Measurements from ENCODE around the gene FLVCR1.
"Not testable (repeated sequence)": the region's sequence is repeated elsewhere in the genome, so short reads cannot be mapped to it uniquely, and the experiment has no call there.

The FLVCR1 gene

DNA sequence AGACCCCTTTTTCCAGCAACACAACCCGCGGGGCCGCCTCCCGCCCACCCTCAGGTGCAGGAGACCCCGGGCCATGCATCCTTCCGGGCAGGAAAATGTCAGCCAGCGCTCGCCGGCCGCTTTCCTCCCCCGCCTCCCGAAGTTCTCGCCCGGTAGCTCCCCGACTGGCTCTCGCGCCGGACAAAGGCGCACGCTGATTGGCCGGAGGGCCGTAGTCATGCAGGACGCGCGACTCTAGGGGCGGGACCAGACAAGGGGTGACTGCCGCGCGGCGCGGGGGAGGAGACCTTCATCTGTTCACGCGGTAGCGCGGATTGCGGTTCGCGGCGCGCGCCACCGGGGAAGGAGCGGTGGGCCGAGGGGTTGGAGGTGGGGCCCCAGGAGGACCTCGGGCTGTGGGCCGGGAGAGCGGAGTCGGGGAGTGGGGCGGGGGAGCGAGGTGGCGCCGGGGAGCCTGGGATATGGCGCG is at the start of gene FLVCR1:
TSS of gene FLVCR1 (plus strand) at position 284 of the 469 bp plus-strand sequence. CDS start at position 462, 178 bp downstream.
- peak; percentile 96 for DNase-seq

DNA sequence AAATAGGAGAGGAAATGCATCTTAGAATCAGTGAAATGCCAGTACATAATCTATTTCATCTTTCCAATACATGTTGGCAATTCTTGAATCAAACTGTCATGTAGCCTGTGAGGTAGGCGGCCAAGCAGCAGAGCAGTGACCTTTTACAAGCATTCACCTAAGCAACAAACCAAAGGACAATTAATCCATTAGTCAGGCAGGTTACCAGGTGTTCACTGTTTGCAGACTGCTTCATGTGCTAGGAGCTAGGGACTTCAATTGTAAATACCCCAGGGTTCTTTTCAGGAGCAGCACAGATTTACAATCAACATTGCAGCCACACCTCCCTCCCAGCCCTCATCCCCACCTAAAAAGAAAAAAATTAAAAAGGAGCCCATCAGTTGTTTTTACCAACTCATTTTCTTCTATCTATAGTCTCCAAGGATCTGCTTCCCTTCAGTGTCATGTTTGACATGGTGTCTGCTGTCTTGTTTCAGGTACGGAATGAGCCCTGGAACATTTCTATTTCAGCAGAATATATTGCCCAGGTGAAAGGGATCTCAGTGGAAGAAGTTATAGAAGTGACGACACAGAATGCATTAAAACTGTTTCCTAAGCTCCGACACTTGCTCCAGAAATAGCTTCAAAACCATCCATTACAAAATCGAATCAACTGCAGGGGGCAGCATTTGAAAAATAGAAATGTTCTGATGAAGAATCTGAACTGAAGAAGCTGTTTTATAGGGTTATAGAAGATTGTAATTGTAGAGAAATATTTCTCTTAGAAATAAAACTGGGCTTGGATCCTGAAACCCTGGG is 43.3 kb upstream of the FLVCR1 start:
- no peak for DNase-seq

DNA sequence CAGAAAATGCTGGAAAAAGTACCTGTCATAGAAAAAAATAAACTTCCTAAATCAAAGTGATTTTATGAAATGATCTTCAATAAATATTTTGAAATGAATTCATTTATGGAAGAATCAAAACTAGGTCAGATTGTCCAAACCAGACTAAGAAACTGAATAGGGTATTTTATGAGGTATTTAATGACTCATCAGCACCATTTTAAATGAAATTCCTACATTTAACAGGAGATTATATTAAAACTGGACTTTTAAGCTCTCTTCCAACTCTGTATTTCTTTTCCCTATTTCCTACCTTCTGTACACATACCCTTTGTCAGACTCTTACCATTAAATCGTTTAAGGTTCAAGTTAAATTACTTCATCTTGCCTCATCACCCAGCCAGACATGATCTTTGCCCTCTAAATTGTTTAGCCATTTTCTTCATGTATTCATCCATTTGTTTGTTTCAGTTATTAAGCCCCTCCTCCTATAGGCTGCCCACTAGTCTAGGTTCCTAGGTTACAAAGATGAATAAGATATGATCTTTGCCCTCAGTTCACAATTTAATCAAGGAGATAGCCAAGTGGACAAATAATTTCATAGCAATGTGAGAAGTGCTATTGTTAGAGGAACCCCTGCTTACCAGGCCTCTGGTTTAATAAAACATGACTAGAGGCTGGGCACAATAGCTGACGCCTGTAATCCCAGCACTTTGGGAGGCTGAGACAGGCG is 41.4 kb upstream of the FLVCR1 start:
- no peak for DNase-seq

DNA sequence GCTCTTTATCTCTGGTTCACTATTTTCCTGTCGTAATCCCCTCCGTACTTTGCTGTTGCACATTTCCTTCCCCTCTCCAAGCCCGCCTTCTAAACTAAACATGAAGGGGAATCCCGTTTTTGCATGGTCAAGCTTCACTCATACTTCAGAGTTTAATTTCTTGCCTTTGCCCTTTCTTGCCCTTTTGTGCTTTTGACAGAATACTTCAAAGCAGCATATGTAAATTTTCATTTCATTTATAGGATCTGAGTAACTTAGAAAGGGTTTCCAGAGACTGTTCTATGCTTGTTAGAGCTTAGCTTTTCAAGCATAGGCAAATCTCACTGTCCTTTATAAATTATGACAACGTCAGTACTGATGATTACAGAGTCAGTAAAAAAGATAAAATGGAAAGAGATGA is 38.3 kb upstream of the FLVCR1 start:
- no peak for DNase-seq

DNA sequence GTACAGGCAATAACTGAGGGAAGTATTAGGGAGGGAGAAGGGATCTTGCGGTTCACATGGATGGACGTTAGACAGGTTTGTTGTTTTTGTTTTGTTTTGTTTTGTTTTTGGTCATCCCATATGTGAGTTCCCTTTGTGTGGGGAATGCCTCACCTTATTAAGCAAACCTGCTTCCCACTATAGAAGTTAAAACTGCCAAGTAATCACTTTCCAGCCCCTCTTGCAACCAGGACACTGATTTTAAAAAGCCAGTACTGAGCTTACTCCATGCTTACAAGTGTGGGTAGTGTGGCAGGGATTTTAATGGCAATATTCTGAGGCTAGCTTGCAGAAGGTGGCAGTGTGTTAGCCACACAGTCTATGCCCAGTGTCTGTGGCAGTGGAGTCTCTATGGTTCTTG is 37.1 kb upstream of the FLVCR1 start:
- DNase-seq: no peak

DNA sequence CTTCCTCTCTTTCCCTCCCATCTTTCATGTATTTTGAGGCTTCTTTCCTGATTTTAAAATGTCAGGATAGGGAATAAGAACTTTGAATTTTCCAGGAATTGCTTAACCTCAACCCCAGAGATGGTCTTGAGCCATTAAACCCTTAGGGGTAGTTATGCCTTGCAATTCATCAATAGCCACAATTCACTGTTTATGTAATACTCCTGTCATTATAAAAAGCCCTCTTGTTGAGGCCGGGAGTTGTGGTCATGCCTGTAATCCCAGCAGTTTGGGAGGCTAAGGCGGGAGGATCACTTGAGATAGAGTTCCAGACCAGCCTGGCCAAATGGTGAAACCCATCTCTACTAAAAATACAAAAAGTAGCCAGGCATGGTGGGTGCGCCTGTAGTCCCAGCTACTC is 35.1 kb upstream of the FLVCR1 start:
- DNase-seq: no peak

DNA sequence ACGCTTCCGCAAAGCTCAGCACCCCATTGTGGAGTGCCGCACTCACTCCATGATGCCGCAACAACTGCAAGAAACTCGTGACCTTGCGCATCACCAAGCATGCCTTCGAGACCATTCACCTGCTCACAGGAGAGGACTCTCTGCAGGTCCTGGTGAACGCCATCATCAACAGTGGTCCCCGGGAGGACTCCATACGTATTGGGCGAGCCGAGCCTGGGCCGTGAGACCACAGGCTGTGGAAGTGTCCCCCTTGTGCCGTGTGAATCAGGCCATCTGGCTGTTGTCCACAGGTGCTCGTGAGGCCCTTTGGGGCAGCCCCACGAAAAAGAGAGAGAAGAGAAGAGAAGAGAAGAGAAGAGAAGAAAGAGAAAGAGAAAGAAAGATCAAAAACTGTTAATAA is 33.9 kb upstream of the FLVCR1 start:
- DNase-seq: no peak

DNA sequence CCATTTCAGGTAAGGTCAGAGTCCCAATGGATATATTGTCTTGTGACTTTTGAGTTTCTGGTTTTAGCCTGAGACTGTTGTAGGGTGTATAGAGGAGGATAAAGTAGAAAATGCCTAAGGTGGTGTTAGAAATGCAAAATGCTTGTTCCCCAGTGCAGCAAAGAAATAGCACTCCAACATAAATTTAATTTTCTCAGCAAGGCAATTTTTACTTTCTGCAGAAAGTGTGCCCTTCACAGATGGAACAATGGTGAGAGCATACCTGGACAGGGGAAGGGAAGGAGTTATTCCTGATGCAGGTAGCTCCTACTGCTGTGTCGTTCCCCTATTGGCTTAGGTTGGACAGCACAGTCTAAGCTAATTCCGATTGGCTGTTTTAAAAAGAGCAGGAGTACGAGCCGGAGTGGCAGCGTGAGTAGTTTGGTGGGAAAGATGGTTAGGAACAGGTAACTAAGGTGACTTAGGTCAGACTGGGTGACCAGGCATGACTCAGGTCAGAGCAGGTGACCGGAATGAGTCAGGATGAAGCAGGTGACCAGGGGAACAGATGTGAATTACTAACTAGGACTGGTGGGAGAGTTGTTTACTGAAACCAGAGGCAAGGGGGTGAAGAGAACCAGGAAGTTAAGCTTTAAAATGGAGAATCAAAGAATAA is 32.1 kb upstream of the FLVCR1 start:
- DNase-seq: no peak

DNA sequence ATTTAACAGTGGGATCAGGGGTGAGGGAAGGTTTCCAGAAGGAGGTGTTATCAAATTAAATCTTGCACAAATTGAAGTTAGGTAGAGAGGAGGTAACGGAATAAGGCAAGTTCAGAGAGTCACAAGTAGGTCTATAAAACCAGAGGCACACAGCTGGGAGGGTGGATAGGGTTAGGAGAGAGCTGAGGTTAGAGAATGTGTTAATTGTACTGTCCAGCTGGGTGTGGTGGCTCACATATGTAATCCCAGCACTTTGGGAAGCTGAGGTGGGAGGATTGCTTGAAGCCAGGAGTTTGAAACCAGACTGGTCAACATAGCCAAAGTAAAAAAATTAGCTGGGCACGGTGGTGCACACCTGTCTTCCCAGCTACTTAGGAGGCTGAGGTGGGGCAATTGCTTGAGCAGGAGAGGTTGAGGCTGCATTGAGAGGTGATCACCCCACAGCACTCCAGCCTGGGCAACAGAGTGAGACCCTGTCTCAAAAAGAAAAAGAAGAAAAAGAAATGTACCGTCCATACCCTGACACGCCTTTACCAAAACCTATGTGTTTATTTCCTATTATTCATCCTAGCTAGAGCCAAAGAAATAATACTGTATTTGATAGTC is 30.8 kb upstream of the FLVCR1 start:
- no peak for DNase-seq

DNA sequence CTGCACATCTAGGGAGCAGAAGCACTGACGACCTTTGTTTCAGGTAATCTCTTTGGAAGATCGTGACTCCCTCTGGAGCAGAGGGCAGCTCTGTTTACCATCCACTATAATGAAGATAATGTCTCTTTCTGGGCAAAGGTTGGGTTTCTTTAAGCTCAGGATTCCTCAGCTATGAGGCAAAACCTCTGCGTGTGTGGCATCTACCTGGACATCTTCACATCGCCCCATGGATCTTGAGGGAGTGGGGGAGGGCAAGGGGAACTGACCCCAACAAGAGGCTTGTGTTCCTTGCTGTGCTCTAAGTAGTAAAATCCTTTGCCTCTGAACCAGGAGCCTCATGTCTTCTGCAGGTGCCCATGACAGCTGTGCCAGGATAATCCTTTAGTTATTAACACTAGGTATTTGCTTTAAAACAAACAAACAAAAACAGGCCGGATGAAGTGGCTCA is 30.2 kb upstream of the FLVCR1 start:
- DNase-seq: no peak

DNA sequence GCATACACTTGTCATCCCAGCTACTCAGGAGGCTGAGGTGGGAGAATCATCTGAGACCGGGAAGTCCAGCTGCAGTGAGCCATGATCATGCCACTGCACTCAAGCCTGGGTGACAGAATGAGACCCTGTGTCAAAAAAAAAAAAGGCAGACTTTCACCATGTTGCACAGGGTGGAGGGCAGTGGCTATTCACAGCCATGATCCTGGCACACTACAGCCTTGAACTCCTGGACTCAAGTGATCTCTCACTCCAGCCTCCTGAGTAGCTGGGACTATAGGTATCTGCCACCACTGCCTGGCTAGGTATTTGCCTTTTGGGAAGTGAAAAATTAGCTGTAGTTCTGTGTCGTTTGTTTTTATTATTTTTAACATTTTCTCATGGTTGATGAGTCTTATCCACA is 29.7 kb upstream of the FLVCR1 start:
- no peak for DNase-seq

DNA sequence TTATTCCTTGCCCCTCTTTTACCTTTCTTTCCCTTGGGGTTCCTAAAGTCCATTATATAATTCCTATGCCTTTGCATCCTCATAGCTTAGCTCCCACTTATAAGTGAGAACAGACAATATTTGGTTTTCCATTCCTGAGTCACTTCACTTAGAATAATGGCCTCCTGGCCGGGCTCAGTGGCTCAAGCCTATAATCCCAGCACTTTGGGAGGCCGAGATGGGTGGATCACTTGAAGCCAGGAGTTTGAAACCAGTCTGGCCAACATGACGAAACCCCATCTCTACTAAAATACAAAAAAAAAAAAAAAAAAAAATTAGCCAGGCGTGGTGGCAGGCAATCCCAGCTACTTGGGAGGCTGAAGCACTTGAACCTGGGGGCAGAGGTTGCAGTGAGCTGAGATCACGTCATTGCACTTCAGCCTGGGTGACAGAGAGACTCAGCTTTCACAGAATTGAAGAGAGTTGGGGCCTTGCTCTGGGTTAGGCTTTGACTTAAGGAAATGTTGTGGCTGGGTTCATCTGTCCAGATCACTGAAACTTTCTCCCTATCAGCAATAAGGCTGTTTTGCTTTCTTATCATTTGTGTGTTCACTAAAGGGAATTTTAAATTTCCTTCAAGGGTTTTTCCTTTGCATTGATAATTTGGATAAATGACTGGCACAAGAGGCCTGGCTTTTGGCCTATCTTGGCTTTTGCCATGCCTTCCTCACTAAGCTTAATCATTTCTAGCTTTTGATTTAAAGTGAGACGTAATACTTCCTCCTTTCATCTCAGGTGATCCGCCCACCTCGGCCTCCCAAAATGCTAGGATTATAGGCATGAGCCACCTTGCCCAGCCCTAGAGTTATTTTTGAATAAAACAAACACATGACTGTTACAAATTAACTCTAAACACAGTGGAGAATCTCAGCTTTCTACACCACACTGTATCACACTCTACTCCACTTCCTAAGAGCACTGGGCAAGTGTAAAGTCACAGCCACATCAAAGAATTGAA is 24.6 kb upstream of the FLVCR1 start:
- not testable (repeated sequence) for DNase-seq

DNA sequence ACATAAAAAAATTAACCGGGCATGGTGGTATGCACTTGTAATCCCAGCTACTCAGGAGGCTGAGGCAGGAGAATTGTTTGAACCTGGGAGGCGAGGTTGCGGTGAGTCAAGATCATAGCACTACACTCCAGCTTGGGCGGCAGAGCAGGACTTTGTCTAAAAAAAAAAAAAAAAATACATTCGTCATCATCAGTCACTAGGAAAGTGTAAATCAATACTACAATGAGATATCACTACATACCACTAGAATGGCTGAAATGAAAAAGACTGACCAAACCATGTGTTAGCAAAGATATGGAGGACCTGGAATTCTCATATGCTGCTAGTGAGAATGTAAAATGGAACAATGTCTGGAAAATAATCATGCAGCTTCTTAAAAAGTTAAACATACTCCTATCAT is 19.9 kb upstream of the FLVCR1 start:
- no peak for DNase-seq

DNA sequence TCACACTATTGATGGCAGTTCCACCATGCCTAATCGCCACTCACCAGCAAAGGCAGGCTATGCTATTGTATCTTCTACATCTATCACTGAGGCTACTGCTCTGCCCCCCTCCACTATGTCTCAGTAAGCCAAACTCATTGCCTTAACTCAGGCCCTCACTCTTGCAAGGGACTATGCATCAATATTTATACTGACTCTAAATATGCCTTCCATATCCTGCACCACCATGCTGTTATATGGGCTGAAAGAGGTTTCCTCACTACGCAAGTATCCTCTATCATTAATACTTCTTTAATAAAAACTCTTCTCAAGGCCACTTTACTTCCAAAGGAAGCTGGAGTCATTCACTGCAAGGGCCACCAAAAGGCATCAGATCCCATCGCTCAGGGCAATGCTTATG is 13.6 kb upstream of the FLVCR1 start:
- DNase-seq: not testable (repeated sequence)

DNA sequence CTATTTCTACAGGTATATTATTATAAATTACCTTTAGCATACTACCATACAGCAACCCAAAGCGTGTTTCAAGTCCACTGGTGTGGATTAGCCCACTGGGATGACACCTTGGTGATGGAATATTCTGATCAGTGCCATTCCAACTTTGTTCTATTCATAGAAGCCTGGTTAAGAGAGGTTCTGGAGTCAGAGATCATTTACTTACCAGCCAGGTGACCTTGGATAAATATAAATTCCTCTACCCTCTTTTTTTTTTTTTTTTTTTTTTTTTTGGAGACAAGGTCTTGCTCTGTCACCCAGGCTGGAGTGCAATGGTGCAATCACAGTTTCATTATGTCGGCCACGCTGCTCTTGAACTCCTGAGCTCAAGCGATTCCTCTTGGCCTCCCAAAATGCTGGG is 10.5 kb upstream of the FLVCR1 start, which contains the start of gene SPATA45:
TSS of gene SPATA45 (minus strand) at position 101 of the 400 bp plus-strand sequence. CDS start 11,500 bp downstream, outside the sequence.
- DNase-seq: no peak

DNA sequence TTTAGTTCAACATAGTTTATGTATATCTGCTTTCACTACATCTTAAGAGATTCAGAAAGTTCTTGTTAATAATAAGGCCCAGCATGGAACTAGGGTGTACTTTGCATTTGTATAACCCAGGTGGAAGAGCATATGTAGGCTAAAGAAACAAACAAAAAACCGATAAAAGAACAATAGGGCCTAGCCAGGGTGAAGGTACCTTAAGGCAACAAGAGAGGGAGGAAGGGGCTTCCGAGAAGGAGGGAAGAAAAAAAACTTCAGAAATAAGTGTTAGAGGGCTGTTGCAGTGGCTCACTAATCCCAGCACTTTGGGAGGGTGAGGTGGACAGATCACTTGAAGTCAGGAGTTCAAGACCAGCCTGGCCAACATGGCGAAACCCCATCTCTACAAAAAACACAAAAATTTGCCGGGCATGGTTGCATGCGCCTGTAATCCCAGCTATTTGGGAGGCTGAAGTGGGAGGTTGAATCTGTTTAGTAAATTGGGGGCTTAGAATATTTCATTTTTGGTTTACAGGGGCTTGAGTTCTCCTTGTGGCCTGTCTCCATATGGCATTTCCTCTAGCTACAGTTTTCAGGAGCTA is 5.9 kb upstream of the FLVCR1 start:
- no peak for DNase-seq

DNA sequence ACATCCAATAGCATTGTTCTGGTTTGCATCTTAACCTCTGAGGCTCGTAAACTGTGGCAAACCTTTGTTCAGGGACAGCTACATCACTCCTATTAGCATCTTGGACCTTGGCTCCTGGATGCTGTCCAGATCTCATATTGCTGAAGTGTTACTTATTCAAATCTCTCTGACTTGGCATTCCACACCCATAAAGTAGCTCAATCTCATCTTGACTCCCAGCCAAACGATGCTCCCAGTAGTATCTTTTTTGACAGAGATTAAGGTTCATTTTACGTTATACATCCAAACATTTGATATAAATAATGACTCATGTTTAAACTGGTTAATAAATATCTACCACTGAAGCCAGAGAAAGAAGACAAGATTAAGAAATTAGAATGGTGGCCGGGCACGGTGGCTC is 4.4 kb upstream of the FLVCR1 start:
- no peak for DNase-seq

DNA sequence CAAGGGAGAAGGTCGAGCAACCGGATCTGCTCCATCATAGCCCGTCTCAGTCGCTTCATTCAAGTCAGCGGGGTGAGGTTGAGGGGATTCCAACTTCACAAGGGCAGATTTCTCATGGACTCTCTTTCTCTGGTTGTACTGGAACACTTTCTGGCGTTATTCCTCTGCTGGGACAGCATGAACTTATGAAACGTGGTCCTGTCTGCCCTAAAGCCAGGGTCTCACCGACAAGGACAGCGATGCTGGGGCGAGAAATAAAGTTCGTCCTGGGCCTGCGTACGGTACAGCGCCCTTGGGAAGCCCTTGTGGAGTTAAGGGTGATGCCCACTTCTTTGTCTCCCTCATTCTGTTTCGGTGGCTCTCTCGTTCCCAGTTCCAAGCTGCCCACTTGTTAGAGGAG is 1.3 kb upstream of the FLVCR1 start:
- no peak for DNase-seq

DNA sequence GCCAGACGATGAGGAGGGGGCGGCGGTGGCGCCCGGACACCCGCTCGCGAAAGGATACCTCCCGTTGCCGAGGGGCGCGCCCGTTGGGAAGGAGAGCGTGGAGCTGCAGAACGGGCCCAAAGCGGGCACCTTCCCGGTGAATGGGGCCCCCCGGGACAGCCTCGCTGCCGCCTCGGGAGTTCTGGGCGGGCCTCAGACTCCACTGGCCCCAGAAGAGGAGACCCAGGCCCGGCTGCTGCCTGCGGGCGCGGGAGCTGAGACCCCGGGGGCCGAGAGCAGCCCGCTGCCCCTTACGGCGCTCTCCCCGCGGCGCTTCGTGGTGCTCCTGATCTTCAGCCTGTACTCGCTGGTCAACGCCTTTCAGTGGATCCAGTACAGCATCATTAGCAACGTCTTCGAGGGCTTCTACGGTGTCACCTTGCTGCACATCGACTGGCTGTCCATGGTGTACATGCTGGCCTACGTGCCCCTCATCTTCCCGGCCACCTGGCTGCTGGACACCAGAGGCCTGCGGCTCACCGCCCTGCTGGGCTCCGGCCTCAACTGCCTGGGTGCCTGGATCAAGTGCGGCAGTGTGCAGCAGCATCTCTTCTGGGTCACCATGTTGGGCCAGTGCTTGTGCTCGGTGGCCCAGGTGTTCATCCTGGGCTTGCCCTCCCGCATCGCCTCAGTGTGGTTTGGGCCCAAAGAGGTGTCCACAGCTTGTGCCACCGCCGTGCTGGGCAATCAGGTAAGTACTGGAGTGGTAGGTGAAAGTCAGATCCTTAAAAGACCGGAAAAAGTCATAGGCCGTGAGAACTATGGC is 588 bp downstream of the FLVCR1 start:
- DNase-seq: peak; percentile 44

Measured in stimulated activated CD8-positive, alpha-beta memory T cell treated with anti-CD3 and anti-CD28 coated beads, Interleukin-4, amount 100 ng/mL, for 48 hours (primary cell).